Measurements from ENCODE around the gene EFNA3.

Gene EFNA3

GRCh38 chr1:155127967-155128754 is 49.5 kb downstream of the EFNA3 start:
- H3K36me3 ChIP-seq (ENCODE audit: control insufficient read depth in 2 of 2, insufficient read depth in 2 of 2, low read length in 2 of 2) = peaks cover 9% of the 10 kb centered on the region in 2 donors
- H3K4me3 ChIP-seq (ENCODE audit: low read length in 2 of 2) = peak overlapping the region; percentile 88 to 93
- H3K9me3 ChIP-seq (ENCODE audit: control insufficient read depth in 2 of 2, low read length in 2 of 2) = no peaks in the 10 kb centered on the region
- peaks cover 61% of the 10 kb centered on the region for H3K4me1 ChIP-seq (ENCODE audit: control insufficient read depth, insufficient read depth, low read length)
- H3K27me3 ChIP-seq (ENCODE audit: control insufficient read depth in 1 of 2, insufficient read depth in 2 of 2, low read length in 2 of 2) = no peaks in the 10 kb centered on the region
- H3K9ac ChIP-seq (ENCODE audit: low read length in 2 of 2) = peak overlapping the region; percentile 85 to 87
- H3K27ac ChIP-seq (ENCODE audit: low read length) = peak overlapping the region; percentile 90

GRCh38 chr1:155128755-155129473 is 50.3 kb downstream of the EFNA3 start:
- Histone ChIP-seq H3K4me3 (ENCODE audit: low read length in 2 of 2) (peak overlapping the region; percentile 88 to 93), H3K27me3 (ENCODE audit: control insufficient read depth in 1 of 2, insufficient read depth in 2 of 2, low read length in 2 of 2) (no peaks in the 10 kb centered on the region), H3K4me1 (ENCODE audit: control insufficient read depth, insufficient read depth, low read length) (peaks cover 61% of the 10 kb centered on the region), H3K9ac (ENCODE audit: low read length in 2 of 2) (peak overlapping the region; percentile 85 to 87), H3K27ac (ENCODE audit: low read length) (peak overlapping the region; percentile 90), H3K36me3 (ENCODE audit: control insufficient read depth in 2 of 2, insufficient read depth in 2 of 2, low read length in 2 of 2) (peaks cover 17% of the 10 kb centered on the region in 2 donors), H3K9me3 (ENCODE audit: control insufficient read depth in 2 of 2, low read length in 2 of 2) (no peaks in the 10 kb centered on the region)

DNA sequence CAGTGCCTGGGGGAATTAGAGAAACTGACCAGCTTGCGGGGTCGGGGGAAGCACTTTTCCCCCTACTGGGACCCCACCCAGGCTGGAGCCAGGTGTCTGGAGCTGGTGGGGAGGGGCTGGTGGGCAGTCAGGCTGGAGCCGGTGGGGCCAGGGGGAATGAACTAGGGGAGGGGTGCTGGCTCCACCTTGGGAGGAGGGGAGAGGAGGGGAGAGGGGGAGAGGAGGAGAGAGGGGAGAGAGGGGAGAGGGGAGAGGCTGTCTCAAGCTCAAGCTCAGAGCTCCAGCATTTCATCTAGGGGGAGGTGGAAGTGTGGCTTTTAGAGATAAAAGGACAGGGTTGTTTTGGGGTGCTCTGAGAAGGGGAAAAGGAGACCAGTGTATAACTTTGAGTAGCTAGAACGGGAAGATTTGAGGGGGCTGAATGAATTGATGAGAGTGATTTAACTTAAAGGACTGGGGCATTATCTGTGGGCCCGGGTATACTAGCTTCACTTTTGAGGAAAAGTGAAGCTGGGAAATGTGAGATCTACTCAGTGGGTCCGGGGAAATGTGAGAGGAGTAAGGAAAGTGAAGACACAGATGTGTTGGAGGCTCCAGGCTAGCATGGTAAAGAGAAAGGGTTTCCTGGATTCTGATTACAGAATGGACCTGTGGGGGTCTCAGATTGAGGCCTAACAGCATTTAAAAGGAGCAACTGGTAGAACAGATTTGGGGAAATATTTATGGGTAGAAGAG is 51.8 kb downstream of the EFNA3 start:
- H3K4me3 ChIP-seq (ENCODE audit: low read length in 2 of 2) = peak overlapping the region; percentile 88 to 93
- peak overlapping the region; percentile 90 for H3K27ac ChIP-seq (ENCODE audit: low read length)
- H3K9ac ChIP-seq (ENCODE audit: low read length in 2 of 2) = peak overlapping the region; percentile 85 to 87
- no peaks in the 10 kb centered on the region for H3K27me3 ChIP-seq (ENCODE audit: control insufficient read depth in 1 of 2, insufficient read depth in 2 of 2, low read length in 2 of 2)
- H3K36me3 ChIP-seq (ENCODE audit: control insufficient read depth in 2 of 2, insufficient read depth in 2 of 2, low read length in 2 of 2) = peaks cover 23 to 24% of the 10 kb centered on the region in 2 donors
- H3K4me1 ChIP-seq (ENCODE audit: control insufficient read depth, insufficient read depth, low read length) = peaks cover 69% of the 10 kb centered on the region
- H3K9me3 ChIP-seq (ENCODE audit: control insufficient read depth in 2 of 2, low read length in 2 of 2) = no peaks in the 10 kb centered on the region

GRCh38 chr1:155131285-155131684 is 52.6 kb downstream of the EFNA3 start:
- H3K4me1 ChIP-seq (ENCODE audit: control insufficient read depth, insufficient read depth, low read length) = peaks cover 64% of the 10 kb centered on the region

DNA sequence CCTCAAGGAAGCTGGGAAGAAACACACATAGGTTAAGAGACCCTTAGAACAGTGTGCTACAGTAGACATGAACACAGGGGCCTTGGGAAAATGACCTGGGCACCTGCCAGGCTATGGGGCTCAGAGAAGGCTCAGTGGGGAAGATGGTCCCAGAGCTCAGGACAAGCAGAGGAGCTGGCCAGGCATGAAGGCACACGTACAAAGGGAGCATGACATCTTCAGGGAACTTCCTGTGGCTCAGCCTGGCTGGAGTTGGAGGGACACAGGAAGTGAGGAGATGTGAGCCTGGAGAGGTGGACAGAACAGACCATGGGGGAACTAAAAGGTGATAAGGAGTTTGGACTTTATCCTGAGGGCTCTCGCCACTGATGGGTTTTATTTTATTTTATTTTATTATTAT is 53.2 kb downstream of the EFNA3 start:
- H3K27ac ChIP-seq (ENCODE audit: low read length) = peak overlapping the region; percentile 90
- no peak overlapping the region for H3K4me3 ChIP-seq (ENCODE audit: low read length in 2 of 2)
- peaks cover 23 to 24% of the 10 kb centered on the region in 2 donors for H3K36me3 ChIP-seq (ENCODE audit: control insufficient read depth in 2 of 2, insufficient read depth in 2 of 2, low read length in 2 of 2)
- no peaks in the 10 kb centered on the region for H3K9me3 ChIP-seq (ENCODE audit: control insufficient read depth in 2 of 2, low read length in 2 of 2)
- peak overlapping the region in 1 of 2 donors; percentile 85 for H3K9ac ChIP-seq (ENCODE audit: low read length in 2 of 2)
- peaks cover 62% of the 10 kb centered on the region for H3K4me1 ChIP-seq (ENCODE audit: control insufficient read depth, insufficient read depth, low read length)
- no peaks in the 10 kb centered on the region for H3K27me3 ChIP-seq (ENCODE audit: control insufficient read depth in 1 of 2, insufficient read depth in 2 of 2, low read length in 2 of 2)

More at GRCh38 chr1:155131285-155131684, 52.6 kb downstream of the EFNA3 start:
- H3K27me3 ChIP-seq (ENCODE audit: control insufficient read depth in 1 of 2, insufficient read depth in 2 of 2, low read length in 2 of 2) = no peaks in the 10 kb centered on the region
- H3K4me3 ChIP-seq (ENCODE audit: low read length in 2 of 2) = peak overlapping the region; percentile 88 to 93
- peak overlapping the region; percentile 51 to 85 for H3K9ac ChIP-seq (ENCODE audit: low read length in 2 of 2)
- peak overlapping the region; percentile 90 for H3K27ac ChIP-seq (ENCODE audit: low read length)
- peaks cover 23 to 24% of the 10 kb centered on the region in 2 donors for H3K36me3 ChIP-seq (ENCODE audit: control insufficient read depth in 2 of 2, insufficient read depth in 2 of 2, low read length in 2 of 2)
- H3K9me3 ChIP-seq (ENCODE audit: control insufficient read depth in 2 of 2, low read length in 2 of 2) = no peaks in the 10 kb centered on the region

DNA sequence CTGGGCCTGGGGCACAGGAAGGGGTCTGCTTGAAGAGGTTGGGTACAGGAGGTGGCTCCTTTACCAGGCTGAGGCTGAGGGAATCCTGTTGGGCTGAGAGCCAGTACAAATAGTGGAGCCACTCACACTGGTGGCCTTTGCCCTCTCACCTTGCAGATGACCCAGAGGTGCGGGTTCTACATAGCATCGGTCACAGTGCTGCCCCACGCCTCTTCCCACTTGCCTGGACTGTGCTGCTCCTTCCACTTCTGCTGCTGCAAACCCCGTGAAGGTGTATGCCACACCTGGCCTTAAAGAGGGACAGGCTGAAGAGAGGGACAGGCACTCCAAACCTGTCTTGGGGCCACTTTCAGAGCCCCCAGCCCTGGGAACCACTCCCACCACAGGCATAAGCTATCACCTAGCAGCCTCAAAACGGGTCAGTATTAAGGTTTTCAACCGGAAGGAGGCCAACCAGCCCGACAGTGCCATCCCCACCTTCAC is 55.2 kb downstream of the EFNA3 start:
- peaks cover 24 to 30% of the 10 kb centered on the region in 2 donors for H3K36me3 ChIP-seq (ENCODE audit: control insufficient read depth in 2 of 2, insufficient read depth in 2 of 2, low read length in 2 of 2)
- H3K4me1 ChIP-seq (ENCODE audit: control insufficient read depth, insufficient read depth, low read length) = peaks cover 53% of the 10 kb centered on the region
- no peak overlapping the region for H3K9ac ChIP-seq (ENCODE audit: low read length in 2 of 2)
- no peaks in the 10 kb centered on the region for H3K27me3 ChIP-seq (ENCODE audit: control insufficient read depth in 1 of 2, insufficient read depth in 2 of 2, low read length in 2 of 2)
- no peaks in the 10 kb centered on the region for H3K9me3 ChIP-seq (ENCODE audit: control insufficient read depth in 2 of 2, low read length in 2 of 2)
- H3K4me3 ChIP-seq (ENCODE audit: low read length in 2 of 2) = no peak overlapping the region
- H3K27ac ChIP-seq (ENCODE audit: low read length) = peak overlapping the region; percentile 98

DNA sequence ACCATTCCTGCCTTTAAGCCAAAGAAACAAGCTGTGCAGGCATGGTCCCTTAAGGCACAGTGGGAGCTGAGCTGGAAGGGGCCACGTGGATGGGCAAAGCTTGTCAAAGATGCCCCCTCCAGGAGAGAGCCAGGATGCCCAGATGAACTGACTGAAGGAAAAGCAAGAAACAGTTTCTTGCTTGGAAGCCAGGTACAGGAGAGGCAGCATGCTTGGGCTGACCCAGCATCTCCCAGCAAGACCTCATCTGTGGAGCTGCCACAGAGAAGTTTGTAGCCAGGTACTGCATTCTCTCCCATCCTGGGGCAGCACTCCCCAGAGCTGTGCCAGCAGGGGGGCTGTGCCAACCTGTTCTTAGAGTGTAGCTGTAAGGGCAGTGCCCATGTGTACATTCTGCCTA is 55.7 kb downstream of the EFNA3 start:
- H3K4me3 ChIP-seq (ENCODE audit: low read length in 2 of 2) = peak overlapping the region in 1 of 2 donors; percentile 75
- peaks cover 24 to 30% of the 10 kb centered on the region in 2 donors for H3K36me3 ChIP-seq (ENCODE audit: control insufficient read depth in 2 of 2, insufficient read depth in 2 of 2, low read length in 2 of 2)
- no peaks in the 10 kb centered on the region for H3K9me3 ChIP-seq (ENCODE audit: control insufficient read depth in 2 of 2, low read length in 2 of 2)
- H3K4me1 ChIP-seq (ENCODE audit: control insufficient read depth, insufficient read depth, low read length) = peaks cover 53% of the 10 kb centered on the region
- no peaks in the 10 kb centered on the region for H3K27me3 ChIP-seq (ENCODE audit: control insufficient read depth in 1 of 2, insufficient read depth in 2 of 2, low read length in 2 of 2)
- peak overlapping the region; percentile 98 for H3K27ac ChIP-seq (ENCODE audit: low read length)
- peak overlapping the region; percentile 97 to 99 for H3K9ac ChIP-seq (ENCODE audit: low read length in 2 of 2)

DNA sequence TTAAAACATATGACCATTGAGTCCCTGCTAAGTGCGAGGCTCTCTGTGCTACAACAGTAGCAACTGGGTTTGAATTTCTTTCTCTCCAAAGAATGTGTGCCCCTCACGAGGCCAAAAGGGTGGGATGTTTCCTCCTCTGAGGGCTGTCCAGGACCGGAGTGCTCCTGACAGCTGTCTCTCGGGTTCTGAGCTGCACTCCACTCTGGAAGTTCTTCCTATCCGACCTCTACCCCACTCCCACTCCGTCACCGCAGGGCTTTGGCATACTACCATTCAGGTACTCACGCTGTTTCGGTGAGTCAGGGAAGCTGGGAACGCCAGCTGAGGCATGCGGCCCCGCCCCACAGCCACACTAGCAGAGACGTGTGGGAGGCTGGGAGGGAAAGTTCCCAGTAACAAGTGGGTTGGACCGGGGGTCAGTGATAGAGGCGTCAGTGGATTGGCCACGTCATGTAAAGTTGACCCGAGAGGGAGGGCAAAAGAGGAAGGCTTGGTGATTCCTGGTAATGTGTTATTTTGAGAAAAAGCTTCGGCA is 56.3 kb downstream of the EFNA3 start:
- peaks cover 24 to 30% of the 10 kb centered on the region in 2 donors for H3K36me3 ChIP-seq (ENCODE audit: control insufficient read depth in 2 of 2, insufficient read depth in 2 of 2, low read length in 2 of 2)
- H3K9me3 ChIP-seq (ENCODE audit: control insufficient read depth in 2 of 2, low read length in 2 of 2) = no peaks in the 10 kb centered on the region
- peak overlapping the region; percentile 75 to 95 for H3K4me3 ChIP-seq (ENCODE audit: low read length in 2 of 2)
- H3K27ac ChIP-seq (ENCODE audit: low read length) = peak overlapping the region; percentile 98
- H3K4me1 ChIP-seq (ENCODE audit: control insufficient read depth, insufficient read depth, low read length) = peaks cover 53% of the 10 kb centered on the region
- no peaks in the 10 kb centered on the region for H3K27me3 ChIP-seq (ENCODE audit: control insufficient read depth in 1 of 2, insufficient read depth in 2 of 2, low read length in 2 of 2)
- H3K9ac ChIP-seq (ENCODE audit: low read length in 2 of 2) = peak overlapping the region; percentile 97 to 99

GRCh38 chr1:155135415-155136028 is 56.9 kb downstream of the EFNA3 start, which contains the start of gene SLC50A1:
Gene SLC50A1, plus strand, starts transcription at chr1:155135852. Its CDS starts 60 bp downstream, at chr1:155135912.
- H3K9ac ChIP-seq (ENCODE audit: low read length in 2 of 2) = peak within 1 kb of the TSS; percentile 97 to 99
- peak within 1 kb of the TSS; percentile 89 to 95 for H3K4me3 ChIP-seq (ENCODE audit: low read length in 2 of 2)
- no peaks in the 10 kb centered on the region for H3K27me3 ChIP-seq (ENCODE audit: control insufficient read depth in 1 of 2, insufficient read depth in 2 of 2, low read length in 2 of 2)
- H3K36me3 ChIP-seq (ENCODE audit: control insufficient read depth in 2 of 2, insufficient read depth in 2 of 2, low read length in 2 of 2) = peaks cover 24 to 30% of the 10 kb centered on the region in 2 donors
- H3K4me1 ChIP-seq (ENCODE audit: control insufficient read depth, insufficient read depth, low read length) = peaks cover 48% of the 10 kb centered on the region
- H3K9me3 ChIP-seq (ENCODE audit: control insufficient read depth in 2 of 2, low read length in 2 of 2) = no peaks in the 10 kb centered on the region
- H3K27ac ChIP-seq (ENCODE audit: low read length) = peak within 1 kb of the TSS; percentile 98

All from stomach smooth muscle (tissue), 2 donors.